Activated CD8-positive, alpha-beta memory T cell treated with anti-CD3 and anti-CD28 coated beads, Interleukin-2, amount 50 U/mL, for 24 hours (primary cell): ENCODE data around the gene HGF.

Experiments used
- DNase-seq: peaks from one replicate; pipeline ENCODE4 v3.0.0-alpha.2; 2020; ENCODE audit errors: extremely low read depth

Gene HGF

DNA sequence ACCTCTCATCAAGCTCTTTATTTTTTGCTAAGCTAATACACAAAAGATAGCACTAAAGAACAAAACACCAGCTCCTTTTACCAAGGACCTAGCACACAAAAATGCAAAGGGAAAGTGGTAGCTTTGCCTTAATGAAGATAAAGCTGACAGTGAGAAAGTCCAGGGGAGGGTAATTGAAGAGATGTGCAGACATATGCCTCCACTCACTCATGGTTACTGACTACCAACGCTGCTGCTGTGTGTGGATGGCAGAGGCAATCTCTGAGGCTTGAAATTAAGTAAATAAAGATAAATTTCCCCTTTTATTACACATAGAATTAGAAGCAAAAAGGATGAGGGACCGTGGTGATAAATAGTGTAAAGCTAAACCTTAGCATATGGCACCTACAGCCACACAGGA lies 87.0 kb downstream of the HGF start:
- no peak for DNase-seq

DNA sequence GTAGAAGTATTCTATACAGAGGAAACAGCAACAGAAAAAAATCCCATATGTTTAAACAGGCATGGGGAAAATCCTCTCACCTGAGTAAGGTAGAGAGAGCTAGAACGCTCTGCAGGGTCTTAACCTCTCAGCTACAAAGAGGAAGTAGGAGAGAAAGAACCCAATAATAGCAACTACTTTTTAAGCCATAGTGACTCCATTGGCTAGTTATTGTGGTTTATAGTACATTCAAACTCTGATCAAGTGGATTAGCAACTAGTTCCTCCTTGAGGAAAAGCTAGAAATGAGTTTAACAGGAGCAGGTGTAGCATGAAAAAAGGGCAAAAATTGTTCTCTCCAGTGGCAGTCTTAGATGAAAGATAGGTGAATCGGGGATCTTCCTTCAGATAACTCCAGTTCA lies 89.7 kb downstream of the HGF start:
- no peak for DNase-seq

DNA sequence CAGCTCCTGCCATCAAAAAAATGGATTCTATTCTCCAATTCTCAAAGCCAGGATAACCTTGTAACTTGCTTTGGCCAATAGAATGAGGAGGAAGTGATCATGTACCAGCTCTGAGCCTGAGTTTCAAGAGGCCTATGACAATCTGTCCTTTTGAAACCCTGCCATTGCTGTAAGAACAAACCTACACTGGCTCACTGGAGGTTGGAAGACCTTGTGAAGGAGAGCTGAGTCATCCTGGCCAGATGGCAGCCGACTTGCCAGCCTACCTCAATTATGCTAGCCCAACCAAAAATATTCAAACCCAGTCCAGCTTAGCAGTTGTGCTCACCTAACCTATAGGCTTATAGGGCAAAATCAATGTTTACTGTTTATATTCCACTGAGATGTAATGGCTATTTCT lies 93.0 kb downstream of the HGF start:
- DNase-seq: no peak

DNA sequence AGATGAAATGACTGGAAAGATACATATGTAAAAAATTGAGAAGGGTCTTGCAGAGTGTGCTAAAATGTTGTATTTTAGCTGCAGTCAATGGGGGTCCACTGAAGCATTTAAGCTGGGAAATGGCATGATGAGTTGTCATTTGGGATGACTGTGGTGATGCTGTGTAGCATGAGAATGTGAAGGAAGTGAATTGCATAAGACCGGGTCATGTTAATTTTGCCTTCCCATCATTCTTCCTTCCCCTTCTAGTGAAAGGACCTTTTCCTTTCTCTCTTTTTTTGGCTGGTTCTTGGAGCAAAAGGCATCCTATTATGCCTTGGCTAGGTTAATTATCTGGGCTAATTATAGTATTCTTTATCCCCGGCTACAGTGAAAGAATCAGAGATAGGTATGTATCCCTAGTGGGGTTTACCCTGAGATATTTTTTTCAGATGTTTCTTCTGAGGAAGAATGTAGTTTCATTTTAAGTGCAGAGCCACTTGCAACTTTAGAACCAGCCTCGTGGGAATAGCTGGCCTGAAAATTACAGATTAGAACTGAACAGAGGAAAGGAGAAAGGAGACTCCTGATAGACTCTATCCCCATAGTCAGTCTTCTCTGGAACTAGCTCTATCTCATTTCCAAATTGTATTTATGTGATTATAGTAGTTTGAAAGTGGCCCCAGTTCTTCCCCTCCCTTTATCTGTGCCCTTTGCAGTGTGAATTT lies 93.6 kb downstream of the HGF start:
- DNase-seq: no peak

DNA sequence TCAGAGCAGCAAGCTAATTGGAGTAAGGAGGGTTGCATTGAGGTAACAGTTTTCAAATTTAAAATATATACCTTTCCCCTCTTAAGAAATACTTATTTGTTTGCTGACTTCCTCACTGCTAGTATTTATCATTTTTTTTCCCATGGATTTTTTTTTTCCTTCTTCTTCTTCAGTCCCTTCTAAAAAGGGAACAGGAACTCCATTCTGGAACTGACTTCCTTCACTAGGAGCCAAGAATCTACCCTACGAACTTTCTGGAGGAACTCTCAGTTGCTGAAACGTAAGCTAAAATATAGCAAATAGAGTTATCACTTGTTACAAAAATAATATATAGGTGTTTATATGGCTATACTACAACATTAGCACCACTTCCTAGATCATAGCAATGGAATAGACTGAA lies 95.4 kb downstream of the HGF start:
- no peak for DNase-seq

DNA sequence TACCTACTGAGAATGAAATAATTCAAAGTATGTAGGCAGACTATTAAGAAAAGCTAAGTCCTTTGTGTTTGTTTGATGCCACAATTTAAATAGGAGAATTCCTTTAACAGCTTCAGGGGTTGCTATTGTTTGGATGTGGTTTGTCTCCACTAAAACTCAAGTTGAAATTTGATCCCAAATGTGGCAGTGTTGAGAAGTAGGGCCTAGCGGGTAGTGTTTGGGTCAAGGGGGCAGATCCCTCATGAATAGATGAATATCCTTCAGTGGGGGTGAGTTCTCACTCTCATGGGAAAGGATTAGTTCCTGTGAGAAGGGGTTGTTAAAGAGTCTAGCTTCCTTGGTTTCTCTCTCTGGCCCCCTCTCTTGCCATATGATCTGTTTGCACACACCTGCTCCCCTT lies 97.0 kb downstream of the HGF start:
- no peak for DNase-seq

DNA sequence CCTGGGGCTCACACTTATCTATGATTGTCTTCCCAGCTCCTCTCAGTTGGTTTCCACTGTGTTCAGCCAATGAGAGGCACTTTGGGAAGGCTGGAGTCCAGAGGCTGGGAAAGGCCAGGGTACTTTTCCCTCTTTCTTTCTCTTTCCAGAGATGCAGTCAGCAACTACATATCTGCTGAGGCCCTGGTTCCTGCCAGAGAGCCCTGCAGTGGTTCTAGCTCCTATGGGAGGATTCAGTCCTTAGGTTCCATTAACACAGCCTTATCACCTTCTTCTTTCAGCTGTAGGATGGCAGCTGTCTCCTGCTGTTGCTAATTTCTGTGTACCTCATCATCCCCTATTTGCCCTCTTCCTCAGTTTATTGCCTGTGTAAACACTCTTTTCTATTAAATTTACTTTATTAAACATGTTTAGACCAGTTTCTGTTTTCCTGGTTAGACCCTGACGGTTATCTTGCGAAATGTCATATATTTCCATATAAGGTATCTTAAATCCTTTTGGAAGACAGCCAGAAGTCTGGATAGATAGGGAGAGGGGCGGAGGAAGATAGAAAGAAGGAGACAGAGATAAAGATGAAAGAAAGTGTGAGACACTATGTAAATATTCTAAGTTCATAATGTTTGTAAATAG lies 100.3 kb downstream of the HGF start:
- no peak for DNase-seq

DNA sequence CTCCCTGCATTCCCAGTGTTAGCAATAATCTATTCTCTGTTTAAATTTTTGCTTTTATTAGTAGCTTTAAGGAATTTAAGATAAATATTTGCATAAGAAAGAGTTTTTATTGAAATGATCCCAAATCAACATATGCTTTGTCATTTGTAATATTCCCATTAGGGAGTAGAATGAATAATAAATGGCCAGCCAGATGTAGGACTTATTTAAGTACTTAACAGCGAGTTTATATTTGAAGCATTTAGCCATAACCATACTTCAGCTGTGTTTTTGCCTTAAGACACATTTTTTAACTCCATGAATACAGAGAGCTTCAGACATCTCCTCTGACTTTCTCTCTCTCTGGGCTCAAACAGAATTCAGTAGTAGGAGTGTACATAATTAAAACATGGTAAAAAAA lies 103.6 kb downstream of the HGF start:
- no peak for DNase-seq

DNA sequence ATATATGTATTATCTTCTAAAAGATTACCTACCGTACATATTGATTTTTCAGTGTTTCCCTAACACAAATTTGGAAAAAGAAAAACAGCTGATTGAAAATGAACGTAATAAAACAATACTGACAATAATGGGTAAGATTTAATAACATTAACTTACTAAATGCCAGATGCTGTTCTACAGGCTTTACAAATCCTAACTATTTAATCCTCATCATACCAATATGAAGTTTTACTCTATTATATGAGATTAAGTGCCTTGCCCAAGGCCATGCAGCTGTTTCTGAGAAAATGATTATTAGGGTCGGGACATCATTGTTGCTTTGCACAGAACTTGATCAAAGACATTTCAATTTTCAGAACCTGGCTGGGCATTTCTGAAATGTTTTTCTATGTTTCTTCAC lies 104.6 kb downstream of the HGF start:
- DNase-seq: no peak

DNA sequence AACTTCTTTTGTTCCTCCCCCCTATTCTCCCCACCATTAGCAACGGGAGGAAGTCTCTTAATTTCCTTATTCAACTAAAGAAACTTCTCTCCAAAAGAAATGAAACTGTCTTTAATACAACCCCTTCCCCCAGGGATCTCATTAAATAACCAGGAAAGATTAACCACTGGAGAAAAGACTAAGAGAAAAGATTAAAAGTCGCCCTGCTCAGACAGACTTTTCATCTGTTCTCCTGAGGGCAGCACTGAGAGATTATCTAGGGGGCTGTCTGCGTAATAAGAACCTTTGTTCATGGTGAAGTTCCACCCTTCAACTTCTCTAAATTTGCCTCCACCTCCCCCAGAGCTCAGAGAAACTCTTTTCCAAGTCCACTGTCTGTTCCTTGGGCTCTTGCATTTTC lies 105.5 kb downstream of the HGF start:
- DNase-seq: no peak

DNA sequence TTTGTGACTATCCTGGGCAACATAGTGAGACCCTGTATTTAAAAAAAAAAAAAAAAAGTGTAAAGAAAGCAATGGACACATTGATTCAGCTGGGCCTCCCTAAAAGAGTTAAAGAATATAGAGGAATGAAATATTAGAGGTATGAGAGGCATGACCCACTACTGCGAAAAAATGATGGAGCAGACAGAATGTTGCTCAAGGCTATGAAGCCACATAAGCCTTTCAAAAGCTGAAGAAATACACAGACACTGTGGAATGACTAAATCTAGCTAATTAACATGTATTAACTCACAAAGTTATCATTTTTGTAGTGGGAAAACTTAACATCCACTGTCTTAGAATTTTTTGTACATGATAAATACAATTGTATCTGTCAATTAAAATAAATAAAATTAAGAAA lies 107.3 kb downstream of the HGF start:
- no peak for DNase-seq

DNA sequence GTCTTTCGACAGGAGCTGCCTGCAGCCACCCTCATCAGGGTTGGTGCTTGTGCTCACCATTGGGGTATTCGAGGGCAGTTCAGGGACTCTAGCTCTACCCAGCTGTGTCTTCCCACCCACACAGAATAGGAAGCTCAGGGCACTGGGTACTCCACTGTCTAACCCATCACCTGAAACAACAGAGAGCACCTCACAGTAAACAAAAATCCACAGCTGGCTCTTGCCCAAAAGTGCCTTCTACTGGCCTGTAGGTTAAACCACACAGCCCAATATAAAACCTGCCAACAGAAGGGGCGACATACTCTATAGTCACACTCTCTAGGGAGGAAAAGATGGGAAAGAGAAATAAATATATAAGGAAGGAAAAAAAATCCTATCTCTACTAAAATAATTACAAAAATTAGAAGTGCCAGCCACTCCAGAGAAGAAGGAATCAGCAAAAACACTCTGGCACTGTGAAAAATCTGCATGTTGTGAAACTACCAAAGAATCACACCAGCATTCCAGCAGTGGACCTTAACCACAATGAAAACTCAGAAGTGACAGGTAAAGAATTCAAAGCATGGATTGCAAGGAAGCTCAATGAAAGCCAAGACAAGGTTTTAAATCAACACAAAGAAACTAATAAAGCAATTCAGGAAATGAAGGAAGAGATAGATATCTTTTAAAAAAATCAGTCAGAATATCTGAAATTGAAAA lies 110.0 kb downstream of the HGF start:
- no peak for DNase-seq

DNA sequence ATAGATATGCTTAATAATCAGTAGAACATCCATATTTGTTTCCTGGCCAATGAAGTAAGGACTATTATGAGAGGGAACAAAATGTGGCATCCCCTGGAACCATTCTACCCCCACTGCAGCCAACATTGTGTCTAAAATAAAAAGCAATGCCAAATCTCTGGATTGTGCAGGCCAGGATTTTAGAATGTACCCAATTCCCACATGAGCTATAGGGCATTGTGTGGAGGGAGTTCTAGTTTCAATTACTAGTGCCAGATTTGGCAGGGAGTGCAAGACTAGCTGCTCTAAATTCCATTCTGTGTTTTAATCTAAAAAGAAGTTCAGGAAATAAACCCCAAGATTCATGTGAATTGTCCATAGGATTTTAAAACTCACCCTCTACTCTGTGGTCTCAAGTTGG lies 112.3 kb downstream of the HGF start:
- DNase-seq: no peak

DNA sequence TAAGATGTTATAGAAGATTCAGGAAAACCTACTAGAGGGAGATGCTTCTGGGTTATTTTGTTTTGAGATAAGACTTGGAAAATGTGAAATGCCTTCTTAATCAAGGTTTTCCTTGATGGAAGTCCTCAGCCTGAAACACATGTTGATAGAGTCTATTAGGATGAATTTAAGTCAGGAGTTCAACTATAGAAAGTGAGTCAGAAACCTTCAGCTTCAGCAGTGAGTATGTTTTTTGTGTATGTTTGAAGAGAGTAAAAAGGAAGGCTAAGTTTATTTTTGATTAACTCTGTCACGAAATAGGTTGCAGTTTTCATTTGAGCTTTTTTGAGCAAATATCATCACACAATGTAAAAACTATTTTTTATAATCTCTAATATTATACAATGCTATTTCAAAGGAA lies 114.6 kb downstream of the HGF start:
- no peak for DNase-seq

DNA sequence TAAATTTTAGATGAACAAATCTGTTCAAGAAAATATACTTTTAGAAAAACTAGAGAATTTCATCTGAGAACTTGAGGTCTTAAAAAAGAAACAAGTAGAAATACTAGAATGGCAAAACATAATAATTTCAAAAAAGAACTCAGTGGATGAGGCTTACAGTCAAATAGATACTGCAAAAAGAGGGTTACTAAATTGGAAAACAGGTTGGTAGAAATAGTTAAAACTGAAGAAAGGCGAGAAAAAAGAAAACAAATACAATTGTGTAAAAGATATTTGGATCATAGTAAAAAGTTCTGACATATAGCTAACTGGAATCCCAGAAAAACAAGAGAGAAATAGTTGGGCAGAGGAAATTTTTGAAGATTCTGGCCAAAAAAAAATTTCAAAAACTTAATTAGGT lies 117.6 kb downstream of the HGF start:
- no peak for DNase-seq
